ENCODE data around the gene PDLIM4. TPM values are rescaled to one million over a fixed set of nuclear protein-coding genes. Genes with fewer than 3 reads are reported as not detected.

The PDLIM4 gene
- total RNA-seq, 1 experiment from 2014 or later, result 7.6 TPM

GRCh38 chr5:132239776-132240175 lies 17.7 kb upstream of the PDLIM4 start:
- no peak overlapping the region for H3K27ac ChIP-seq (ENCODE audit: insufficient read length, low read depth, low read length)
- H3K18ac ChIP-seq (ENCODE audit: insufficient read length, low read depth, low read length), result no peak overlapping the region
- Mint-ChIP-seq H3K9me3 (peaks cover 14 to 17% of the 10 kb centered on the region in 2 experiments), H3K36me3 (ENCODE audit: insufficient read depth in 1 of 3, low read depth in 3 of 3) (peaks cover 5 to 10% (median 6%) of the 10 kb centered on the region in 3 experiments), H3K4me3 (no peak overlapping the region), H3K27ac (no peak overlapping the region), H3K27me3 (ENCODE audit: low read depth) (peaks cover 2% of the 10 kb centered on the region), H3K4me1 (peaks cover 3% of the 10 kb centered on the region in 2 experiments; a peak in 1 of 4 replicates)
- H3K27me3 ChIP-seq (ENCODE audit: insufficient read depth, low read length), result no peaks in the 10 kb centered on the region
- no peak overlapping the region for H2BK15ac ChIP-seq (ENCODE audit: low read depth, low read length)
- no peak overlapping the region for H3K4ac ChIP-seq (ENCODE audit: low read depth, low read length)
- H2AK5ac ChIP-seq (ENCODE audit: insufficient read length, low read length), result no peak overlapping the region
- TF ChIP-seq, protein P1, sequence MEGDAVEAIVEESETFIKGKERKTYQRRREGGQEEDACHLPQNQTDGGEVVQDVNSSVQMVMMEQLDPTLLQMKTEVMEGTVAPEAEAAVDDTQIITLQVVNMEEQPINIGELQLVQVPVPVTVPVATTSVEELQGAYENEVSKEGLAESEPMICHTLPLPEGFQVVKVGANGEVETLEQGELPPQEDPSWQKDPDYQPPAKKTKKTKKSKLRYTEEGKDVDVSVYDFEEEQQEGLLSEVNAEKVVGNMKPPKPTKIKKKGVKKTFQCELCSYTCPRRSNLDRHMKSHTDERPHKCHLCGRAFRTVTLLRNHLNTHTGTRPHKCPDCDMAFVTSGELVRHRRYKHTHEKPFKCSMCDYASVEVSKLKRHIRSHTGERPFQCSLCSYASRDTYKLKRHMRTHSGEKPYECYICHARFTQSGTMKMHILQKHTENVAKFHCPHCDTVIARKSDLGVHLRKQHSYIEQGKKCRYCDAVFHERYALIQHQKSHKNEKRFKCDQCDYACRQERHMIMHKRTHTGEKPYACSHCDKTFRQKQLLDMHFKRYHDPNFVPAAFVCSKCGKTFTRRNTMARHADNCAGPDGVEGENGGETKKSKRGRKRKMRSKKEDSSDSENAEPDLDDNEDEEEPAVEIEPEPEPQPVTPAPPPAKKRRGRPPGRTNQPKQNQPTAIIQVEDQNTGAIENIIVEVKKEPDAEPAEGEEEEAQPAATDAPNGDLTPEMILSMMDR (conservative IDR thresholded peaks at IDR 0.05), result no peak
- H3K79me1 ChIP-seq (ENCODE audit: insufficient read depth, low read depth, low read length, poor library complexity, severe bottlenecking), result no peaks in the 10 kb centered on the region
- no peak overlapping the region for H3K14ac ChIP-seq (ENCODE audit: insufficient read depth, low read length)
- DNase-seq, result peak; percentile 9
- no peak overlapping the region for H2BK20ac ChIP-seq (ENCODE audit: low read depth, low read length, poor library complexity, severe bottlenecking)
- no peaks in the 10 kb centered on the region for H3K4me1 ChIP-seq (ENCODE audit: insufficient read depth, low read length)
- H4K5ac ChIP-seq (ENCODE audit: insufficient read length, low read depth, low read length), result no peak overlapping the region
- no peak overlapping the region for H2AFZ ChIP-seq (ENCODE audit: low read length)
- no peaks in the 10 kb centered on the region for H4K20me1 ChIP-seq (ENCODE audit: control insufficient read depth, insufficient read depth, insufficient read length)
- H4K8ac ChIP-seq (replicated peaks; ENCODE audit: insufficient read length, low read depth, low read length), result no peak overlapping the region
- no peak overlapping the region for H2BK12ac ChIP-seq (ENCODE audit: insufficient read length, low read depth, low read length)
- H3K4me2 ChIP-seq (ENCODE audit: insufficient read depth, insufficient read length, low read length), result no peak overlapping the region
- no peak overlapping the region for H3K23ac ChIP-seq (ENCODE audit: insufficient read length, low read depth, low read length)
- H3K56ac ChIP-seq (ENCODE audit: insufficient read length, low read depth, low read length), result no peak overlapping the region
- no peaks in the 10 kb centered on the region for H3K79me2 ChIP-seq (ENCODE audit: insufficient read depth, low read length)
- H2BK120ac ChIP-seq (ENCODE audit: low read depth, low read length, poor library complexity, severe bottlenecking), result no peak overlapping the region
- H3K9me3 ChIP-seq (ENCODE audit: control insufficient read depth, low read depth, low read length), result no peaks in the 10 kb centered on the region
- no peaks in the 10 kb centered on the region for H3K23me2 ChIP-seq (ENCODE audit: insufficient read length, low read depth, low read length, poor library complexity, severe bottlenecking)
- H2BK5ac ChIP-seq (ENCODE audit: insufficient read length, low read length), result no peak overlapping the region
- no peak overlapping the region for H3T11ph ChIP-seq (ENCODE audit: low read length)
- H3K9ac ChIP-seq (ENCODE audit: extremely low read depth, insufficient read length, low read length), result no peak overlapping the region
- H4K91ac ChIP-seq (ENCODE audit: insufficient read length, low read depth, low read length), result no peak overlapping the region

Measured in H9 (cell line).